ENCODE data around the gene PMEPA1.

The PMEPA1 gene

DNA sequence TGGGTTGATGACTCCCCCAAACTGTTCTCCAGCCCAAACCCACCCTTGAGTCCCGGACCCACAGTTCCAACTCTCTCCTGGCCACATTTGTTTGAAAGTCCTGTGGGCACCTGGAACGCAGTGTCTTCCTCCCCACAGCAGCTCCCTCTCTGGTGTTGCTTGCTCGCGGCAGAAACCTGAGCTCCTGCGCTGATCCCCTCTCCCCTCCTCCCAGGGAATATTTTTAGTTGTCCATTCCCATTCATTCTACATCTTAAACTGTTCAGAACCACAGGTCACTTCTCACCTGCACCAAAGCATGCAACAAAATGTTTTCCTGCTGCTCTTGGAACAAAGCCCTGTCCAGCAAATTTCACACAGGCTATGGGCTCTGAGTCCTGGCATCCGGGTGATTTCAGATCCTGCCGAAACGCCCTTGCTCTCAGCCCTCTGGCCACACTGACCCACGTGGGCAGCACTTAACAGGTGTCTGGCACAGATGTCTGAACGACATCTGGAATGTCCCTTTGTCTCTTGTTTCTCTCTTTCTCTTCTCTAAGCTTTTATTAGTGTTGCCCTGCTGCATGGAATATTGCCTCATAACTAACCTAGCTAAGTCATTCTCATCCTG is 27.0 kb upstream of the PMEPA1 start:
- DNase-seq, result no peak

DNA sequence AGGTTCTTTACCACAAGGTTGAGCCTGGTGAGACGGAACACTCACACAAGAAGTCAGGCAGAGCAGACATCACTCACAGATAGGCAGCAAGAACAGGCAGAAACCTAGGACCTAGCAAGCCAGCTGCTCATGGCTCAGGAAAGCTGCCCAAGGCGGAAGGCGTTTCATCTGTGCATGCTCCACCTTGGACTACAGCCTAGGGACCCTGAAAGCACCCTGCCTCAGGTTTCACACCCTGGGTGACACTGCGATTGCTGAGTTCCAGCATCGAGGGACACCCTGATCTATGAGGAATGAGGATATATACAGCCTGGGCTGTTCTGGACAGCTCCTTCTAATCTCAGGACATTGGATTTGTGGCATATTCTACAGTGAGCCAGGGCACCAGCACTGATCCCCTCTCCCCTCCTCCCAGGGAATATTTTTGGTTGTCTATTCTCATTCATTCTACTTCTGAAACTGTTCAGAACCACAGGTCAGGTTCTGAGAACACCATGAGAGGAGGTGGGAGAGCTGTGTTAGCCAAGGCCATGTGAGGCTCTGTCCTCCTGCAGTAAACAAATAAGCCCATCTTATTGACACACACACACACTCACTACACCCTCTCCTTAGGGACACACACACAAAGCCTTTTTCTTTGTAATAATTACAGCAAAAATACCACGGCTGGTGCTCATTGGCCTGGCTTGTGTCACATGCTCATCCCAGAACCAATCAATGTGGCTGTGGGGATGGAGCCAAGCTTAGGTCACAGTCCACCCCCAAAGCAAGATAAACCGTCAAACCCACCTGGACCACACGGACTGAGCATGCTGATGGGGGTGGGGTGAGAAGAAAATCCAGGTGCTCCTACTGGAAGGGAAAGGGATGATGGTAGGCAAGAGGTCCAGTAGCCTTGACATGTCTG is 26.3 kb upstream of the PMEPA1 start:
- DNase-seq, result no peak

DNA sequence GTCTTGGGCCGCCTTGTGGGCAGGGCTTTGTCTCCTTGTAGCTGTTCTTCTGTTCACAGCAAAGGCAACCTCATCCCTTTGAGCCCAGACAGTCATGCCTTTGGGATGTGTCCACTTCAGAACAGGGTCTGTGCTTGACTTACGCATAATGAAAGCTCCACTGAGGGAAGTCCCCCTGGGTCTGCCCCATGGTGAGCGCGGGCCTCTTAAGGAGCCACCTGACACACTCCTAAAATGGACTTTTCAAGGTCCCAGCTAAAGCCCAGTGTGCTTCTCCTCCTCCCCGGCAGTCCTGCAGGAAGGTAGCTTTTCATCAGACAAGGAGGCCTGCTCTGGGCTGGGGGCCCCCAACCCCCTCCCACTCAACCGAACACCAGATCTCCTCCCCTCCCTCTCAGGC is 24.9 kb upstream of the PMEPA1 start:
- no peak for DNase-seq

DNA sequence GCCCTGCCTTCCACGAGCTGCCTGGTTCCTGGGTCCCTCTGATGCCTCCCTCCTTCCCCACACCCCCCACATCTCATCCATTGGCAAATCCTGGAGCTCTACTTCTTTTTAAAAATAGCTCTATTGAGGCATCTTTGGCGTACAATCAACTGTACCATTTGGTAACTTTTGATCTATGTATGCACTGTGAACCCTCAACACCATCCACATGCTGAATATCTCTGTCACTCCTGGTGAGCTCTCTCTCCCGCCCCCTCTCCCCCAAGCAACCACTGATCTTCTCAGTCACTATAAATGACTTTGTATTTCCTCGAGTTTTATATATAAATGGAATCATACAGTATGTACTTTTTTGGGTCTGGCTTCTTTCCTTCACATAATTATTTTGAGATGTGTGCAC is 22.4 kb upstream of the PMEPA1 start:
- no peak for DNase-seq

DNA sequence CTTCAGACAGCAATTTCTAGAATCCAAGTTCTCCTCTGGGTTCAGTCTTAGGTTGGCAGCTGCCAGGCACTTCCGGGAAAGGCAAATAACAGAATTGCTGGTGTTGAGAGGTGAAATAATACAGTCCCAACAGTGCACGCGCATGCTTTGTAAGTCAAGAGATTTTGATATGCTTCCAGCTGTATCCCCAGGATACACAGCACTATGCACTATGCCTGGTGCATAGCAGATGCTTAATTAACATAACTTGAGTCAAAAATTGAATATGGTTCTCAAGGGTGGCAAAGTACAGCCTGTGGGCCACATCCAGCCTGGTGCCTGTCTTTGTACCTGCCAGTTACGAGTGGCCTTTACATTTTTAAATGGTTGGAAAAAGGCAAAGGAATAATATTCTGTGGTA is 18.9 kb upstream of the PMEPA1 start:
- DNase-seq, result no peak

DNA sequence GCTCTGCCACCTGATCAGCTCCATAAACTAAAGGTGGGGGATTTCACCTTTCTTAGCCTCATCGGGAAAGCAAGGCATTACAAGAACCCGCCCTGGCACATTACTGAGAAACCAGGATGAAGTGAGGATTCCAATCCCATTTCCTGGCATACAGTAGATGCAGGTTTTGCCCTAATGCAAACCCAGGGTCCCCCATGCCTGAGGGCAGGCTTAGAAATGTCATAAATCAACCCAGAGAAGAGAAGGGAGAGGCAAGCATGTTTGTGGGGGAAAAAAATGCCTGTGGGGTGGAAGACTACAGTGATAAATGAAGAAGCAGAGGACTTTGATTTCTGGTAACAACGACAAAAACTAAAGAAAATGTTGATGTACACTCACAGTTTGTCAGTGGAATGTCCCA is 18.0 kb upstream of the PMEPA1 start:
- DNase-seq, result no peak

DNA sequence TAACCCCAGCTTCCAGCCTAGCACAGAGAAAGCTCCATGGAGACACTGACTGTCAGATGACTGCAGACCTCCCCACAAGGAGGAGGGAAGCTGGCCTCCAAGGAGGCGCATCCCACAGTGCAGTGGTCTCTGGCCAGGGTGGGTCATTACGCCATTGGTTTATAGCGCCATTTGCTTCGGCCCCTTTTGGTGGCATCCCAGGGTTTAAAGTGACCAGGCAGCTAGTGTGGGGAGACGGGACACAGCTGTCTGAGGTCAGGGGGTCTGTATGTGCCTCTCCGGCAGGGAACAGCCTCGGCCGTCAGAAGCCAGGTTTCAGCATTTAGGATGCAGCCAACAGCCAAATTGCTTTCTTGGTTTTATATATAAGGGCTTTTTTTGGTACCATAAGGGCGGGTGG is 15.8 kb upstream of the PMEPA1 start:
- no peak for DNase-seq

DNA sequence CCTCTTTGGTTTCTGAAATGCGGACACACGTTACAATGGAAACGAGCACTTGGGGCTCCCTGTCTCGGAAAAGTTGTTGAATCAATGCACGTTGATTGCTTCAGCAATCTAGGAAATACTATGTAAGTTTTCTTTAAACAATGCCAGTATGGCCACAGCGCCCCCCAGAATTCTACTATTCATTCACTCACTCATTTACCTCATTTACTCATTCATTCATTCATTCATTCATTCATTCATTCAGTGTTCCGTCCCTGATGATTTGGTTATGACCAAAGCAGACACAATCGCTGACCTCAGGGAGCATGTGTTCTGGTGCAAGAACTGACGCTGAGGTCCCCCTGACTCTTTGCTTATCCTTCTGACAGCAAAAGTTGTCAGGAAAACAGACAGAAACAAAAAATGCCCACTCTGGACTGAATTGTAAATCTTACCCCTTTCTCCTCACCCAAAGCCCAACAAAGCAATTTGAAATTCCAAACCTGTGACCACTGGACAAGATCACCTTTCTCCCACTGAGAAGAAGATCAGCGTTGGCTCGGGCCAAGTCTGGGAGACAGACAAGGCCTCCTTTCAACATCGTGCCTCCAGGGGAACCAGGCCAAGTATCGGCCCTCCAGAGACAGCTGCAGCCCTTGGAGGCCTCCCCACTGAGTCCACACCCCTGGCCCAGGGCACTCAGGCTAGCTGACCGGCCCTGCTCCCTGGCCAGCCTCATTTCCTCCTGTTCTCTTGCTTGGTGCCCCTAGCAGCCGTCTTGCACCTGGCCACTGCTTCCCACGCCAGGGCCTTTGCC is 15.0 kb upstream of the PMEPA1 start:
- no peak for DNase-seq

DNA sequence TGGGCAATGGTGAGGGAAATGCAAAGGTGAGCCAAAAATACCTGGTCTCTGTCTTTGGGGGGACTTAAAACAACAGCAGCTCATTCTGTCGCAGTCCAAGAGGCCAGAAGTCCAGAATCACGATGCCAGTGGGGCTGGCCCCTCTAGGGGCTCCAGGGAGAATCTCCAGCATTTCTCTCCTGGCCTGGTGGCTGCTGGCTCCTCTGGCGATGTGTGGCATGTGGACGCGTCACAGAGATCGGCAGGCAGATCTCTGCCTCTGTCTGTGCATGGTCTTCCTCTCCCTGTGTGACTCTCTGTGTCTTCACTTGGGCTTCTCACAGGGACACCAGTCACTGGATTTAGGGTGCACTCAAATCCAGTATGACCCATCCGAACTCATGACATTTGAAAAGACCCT is 14.0 kb upstream of the PMEPA1 start:
- DNase-seq, result no peak

DNA sequence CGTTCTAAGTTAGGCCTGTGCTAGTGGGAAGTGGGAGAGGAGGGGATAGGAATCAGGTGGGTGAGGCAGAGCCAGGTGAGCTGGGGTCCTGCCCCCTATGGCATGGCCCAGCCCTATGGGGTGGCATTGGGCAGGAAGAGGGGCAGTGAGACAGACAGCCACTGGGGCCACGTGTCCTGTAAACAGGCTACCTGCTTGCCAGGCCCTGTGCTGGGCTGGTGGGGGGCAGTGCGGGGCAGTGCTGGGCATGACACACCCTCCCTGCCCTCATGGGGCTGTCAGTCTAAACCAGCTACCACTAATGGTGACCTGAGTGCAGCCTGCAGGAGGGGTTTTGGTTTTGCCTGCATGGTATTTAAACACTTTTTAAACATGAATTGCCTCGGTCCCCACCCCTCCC is 10.1 kb upstream of the PMEPA1 start:
- no peak for DNase-seq

DNA sequence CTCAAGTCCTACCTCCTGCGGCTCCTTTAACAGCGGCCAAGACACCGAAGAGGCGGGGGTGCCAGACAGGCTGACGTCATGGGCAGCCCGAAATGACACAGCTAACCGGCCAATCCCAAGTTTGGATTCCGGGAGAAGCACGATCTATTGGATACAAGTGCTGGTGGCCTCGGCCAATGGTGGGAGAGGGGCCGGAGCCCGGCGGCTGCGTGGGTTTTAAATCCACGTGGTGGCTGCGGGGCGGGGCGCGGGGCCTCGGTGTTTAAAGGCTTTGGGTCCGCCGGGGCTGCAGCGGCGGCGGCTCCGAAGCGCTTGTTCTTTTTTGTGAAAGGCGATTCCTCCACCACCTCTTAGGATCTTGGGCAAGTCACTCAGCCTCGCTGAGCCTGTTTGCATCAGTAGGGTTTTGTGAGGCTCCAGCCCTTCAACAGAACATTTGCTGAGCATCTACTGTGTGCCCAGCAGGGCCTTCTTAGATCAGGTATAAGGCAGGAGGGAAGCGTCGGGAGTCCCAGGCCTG is 8.7 kb upstream of the PMEPA1 start:
- peak; percentile 90 for DNase-seq

DNA sequence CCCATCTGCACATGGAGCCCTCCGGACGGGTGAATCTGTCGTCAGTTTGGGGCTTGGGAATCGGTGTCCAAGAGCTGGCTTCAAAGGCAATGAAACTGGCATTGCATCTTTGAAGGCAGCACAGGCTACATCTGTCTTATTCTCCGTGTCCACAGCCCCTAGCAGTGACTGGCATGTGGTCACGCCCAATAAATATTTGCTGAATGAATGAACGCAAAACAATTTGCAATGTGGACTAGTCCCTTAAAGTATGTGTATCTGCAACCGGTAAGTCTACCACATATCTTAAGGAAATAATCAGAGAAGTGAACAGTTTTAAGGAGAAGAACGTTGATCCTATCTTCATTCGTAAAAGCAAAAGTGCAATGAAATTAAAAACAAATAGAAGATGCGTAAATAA is 8.0 kb upstream of the PMEPA1 start:
- no peak for DNase-seq

DNA sequence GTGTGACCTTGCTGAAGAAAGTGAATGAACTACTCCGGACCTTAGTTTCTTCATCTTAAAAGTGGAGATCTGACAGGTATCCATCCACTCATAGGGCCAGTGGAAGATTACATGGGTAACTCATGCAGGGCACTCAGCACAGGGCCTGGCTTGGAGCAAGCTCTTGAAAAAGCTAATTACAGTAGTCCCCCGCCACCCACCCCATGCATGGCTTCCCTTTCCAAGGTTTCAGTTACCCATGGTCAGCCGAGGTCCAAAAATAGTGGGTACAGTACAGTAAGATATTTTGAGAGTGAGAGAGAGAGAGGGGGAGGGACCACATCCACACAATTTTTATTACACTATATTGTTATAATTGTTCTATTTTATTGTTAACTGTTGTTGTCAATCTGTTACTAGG is 7.1 kb upstream of the PMEPA1 start:
- DNase-seq, result no peak

DNA sequence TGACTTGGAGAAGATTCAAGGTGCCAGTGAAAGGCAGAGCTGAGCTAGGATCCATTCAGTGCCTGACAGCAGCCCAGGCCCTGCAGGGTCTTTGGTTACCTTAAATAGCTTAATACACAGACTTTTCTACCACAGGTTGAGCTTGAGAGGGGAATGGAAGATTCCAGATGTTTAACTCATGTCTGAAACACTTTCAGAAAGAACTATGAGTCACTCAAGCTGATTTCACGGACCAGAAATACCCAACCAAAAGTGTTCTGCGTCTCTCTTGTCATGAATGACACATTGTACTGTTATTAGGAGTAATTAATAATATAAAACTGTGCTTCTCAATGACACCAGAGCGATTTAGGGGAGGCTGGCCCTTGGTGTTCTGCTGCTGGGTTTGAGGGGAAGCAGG is 6.4 kb upstream of the PMEPA1 start:
- no peak for DNase-seq

DNA sequence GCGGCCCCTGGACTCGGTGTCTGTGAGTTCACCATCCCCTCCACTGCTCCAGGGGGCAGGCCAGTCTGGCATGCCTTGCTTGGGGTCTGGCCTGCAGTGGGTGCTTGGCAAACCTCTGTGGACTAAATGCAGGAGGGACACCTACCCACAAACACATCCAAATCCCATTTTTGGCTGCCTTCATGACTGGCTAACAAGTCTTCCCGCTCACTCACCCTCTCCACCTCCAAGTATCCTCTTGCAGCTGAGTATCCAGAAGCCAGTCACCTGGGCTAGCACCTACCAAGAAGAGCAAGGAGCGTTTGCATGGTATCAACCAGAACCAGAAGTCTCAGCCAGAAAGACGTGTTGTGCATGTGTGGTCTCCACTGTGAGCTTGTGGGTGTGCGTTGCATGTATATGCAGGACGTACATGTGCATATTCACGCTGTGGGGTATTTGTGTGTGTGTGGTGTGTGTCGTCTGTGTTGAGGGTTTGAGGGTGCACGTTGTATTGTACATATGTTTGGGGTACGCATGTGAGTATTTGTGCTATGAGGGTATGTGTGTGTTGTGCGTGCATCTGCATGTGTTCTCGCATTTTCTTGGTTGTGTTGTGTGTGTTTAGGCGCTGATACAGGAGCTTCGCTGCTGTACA is 5.6 kb upstream of the PMEPA1 start:
- no peak for DNase-seq

DNA sequence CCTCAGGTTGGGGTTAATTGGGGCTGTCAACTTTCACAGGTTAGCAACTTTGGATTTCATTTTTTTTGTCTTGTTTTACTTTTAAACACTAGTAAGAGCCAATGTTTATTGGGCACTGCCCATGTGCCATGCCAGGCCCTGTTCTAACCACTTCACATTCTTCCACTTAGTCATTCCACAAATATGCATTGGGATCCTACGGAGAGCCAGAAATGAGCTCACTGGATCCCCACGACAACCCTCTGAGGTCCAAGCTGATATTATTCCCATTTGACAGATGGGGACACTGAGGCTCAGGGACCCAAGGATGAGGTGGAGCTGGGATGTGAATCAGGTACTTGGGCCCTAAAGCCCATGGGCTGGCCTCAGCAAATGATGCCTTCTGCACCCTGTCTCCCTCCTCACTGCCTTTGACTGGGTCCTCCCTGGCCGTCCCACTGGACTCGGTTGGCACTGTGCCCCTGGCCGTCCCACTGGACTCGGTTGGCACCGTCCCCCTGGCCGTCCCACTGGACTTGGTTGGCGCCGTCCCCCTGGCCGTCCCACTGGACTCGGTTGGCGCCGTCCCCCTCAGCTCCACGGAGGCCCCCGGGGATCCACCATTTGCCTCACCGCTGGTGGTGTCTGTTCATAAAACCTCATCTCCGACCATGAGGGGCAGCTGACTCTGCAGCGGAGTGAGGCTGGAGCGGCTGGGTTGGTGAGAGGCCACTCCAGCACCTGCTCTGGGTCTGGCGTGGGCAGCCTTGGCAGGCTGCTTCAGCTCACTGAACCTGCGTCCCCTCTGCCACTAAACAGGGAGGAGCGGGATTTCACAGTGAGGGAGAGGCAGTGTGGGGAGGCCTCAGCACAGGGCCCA is 4.8 kb upstream of the PMEPA1 start:
- no peak for DNase-seq

DNA sequence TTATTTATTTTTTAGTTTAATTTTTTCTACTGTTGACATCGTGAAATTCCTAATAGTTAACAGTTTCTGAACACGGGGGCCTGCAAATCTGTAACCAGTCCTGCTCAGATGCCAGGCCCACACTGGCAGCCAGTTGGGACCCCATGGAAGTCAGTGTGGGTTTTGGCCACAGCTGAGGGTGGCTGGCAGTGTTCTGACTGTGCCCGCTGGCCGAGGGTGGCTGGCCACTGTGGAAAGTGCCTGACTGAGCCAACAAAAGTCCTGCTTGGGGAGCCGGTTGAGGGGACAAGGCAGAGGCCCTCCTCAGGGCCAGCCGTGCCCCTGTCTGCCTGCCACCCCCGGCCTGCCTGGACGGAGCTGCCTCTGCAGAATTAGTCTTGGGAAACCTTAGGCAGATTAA is 4.1 kb upstream of the PMEPA1 start:
- DNase-seq, result no peak

DNA sequence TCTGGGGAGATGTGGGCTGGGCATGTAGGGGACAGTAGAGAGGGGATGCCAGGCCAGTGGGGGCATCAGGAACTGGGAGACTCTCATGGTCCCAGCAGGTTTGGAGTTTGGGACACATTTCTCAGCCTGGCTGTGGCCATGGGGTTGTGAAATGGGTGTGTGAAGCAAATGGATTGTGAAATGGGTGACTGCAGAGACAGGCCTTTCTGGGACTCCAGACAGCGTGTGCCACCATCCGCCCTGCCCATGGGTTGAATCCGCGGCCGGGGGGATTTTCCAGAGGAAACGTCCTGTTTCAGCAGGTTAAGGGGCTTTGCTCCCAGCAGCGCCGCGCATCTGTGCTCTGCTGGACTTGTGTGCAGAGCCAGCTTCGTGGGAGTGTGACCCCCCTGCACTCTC is 3.7 kb upstream of the PMEPA1 start:
- no peak for DNase-seq

DNA sequence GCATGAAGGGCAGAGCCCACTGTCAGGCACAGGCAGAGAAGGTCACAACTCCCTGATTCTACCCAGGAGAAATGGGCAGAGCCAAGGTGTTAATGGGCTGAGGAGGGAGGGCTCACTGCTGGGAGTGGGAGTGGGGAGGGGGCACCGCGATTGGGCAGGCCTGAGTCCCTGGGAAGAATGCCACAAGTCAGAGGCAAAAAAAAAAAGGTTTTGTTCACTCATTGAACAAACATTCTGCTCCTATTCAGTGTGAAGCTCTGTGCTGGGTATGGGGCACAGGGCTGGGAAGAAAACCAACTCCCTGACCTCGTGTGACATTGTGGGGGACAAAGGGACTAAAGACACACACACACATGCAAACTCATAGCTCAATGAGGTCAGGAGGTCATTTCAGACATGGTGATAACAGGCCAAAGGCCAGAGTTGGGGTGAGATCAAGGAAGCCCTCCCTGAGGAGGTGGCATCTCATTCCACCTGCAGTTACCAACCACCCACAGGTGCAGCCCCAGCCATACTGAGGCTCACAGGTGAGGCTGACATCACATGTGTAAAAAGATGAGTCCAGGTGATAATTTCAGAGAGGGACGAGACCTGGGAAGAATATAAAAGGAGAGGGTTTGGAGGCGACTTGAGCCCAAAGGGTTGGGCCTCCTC is 3.2 kb upstream of the PMEPA1 start:
- no peak for DNase-seq

DNA sequence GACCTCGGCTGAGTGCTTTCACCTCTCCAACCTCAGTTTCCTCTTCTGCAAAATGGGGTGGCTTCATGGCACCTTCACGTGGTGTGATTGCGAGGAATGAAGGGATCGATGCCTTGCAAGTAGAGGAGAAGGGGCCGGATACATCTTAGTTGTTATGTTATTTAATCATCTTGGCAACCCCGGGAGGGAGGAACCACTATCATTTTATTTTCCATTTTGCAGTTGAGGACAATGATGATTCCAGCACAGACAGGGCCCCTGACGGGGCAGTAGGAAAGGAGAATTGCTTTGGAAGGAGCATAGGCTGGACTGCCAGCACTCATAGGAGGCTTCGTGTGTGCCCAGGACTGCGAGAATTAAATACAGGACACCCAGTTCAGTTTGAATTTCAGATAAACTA is 2.5 kb upstream of the PMEPA1 start:
- no peak for DNase-seq

DNA sequence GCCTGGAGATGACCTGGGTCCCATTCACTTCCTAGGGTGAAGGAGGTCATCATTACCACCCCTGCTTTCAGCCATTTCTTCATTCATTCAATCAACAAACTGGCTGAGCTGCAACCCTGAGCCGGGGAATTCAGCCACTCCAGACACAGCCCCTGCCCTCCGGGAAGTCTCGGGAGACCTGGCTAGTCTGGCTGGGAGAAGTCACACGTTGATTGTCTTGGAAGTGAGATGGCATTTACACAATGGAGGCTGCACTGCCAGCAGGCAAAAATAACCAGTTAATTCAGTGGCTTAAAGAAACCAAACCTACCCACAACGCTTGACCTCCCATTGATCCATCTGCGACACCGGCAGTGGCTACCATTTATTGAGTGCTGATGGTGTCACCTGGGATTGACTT is 2.0 kb upstream of the PMEPA1 start:
- no peak for DNase-seq

DNA sequence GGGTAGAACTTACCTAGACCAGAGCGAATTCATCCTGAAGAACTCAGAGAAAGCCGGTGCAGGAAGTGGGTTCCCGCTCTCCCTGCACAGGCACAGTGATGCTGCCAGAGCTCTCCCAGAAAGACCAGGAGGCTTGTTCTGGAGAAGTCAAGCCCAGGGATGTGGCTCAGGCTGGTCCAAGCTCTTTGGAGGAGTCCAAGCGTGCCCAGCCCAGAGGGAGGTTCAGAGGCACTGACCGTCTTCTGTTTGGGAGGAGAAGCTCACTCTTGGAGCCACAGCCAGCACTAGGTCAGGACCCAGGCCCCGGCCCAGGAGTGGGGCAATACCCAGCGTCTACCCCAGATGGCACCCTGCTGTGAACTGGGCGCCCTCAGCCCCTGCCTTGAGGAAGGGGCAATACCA is 1.5 kb upstream of the PMEPA1 start:
- no peak for DNase-seq

Data from NCI-H1048 (cell line).